H1 (cell line): ENCODE results near the gene DHRS4. TPM values are rescaled to one million over a fixed set of nuclear protein-coding genes. Genes with fewer than 3 reads are reported as not detected.
"Not testable (repeated sequence)": the region's sequence is repeated elsewhere in the genome, so short reads cannot be mapped to it uniquely, and the experiment has no call there.

ENCODE experiments used
- CTCF ChIA-PET: fragments of 300-600 bp; sonication (Branson Sonifier 250); formaldehyde crosslinking; loops from one replicate; lab custom pipeline; 2021; ENCODE audit not compliant: partially characterized antibody; lab: Charles Lee
- POLR2A ChIA-PET: fragments of 300-600 bp; sonication (Branson Sonifier 250); formaldehyde crosslinking; loops from one replicate; lab custom pipeline; 2021; ENCODE audit warnings: inconsistent platforms; ENCODE audit not compliant: partially characterized antibody; lab: Charles Lee
- DNase-seq, 2 experiments: peaks; one replicate each; pipeline versions ENCODE4 v3.0.0 to v3.0.0-alpha.2; 2010 to 2022; ENCODE audit warnings: low spot score in 2 of 2, low read depth in 1 of 2, mixed read lengths in 1 of 2
- FAIRE-seq: peaks from 2 replicates; lab custom pipeline; 2011; peaks lifted over from hg19 to GRCh38; lab: Jason Lieb, UNC
- H2AFZ ChIP-seq: 2 replicates; pipeline ENCODE4 v1.8.1; 2012; ENCODE audit warnings: low read length, inconsistent platforms
- H2AK5ac ChIP-seq: 2 replicates; pipeline ENCODE4 v1.6.1; 2013; ENCODE audit warnings: low read depth, low read length
- H2BK120ac ChIP-seq: replicated peaks from 2 replicates; pipeline ENCODE3; 2013; ENCODE audit warnings: low read depth, low read length, inconsistent platforms
- H2BK12ac ChIP-seq: 2 replicates; pipeline ENCODE4 v1.6.1; 2013; ENCODE audit warnings: low read depth, low read length
- H2BK15ac ChIP-seq: 2 replicates; pipeline ENCODE4 v1.6.1; 2013; ENCODE audit warnings: low read length
- H2BK20ac ChIP-seq: 2 replicates; pipeline ENCODE4 v1.6.1; 2013; ENCODE audit warnings: low read length
- H2BK5ac ChIP-seq: 2 replicates; pipeline ENCODE4 v1.6.1; 2013; ENCODE audit warnings: low read depth, low read length
- H3K14ac ChIP-seq: 2 replicates; pipeline ENCODE4 v1.6.1; 2013; ENCODE audit warnings: inconsistent platforms; ENCODE audit not compliant: insufficient read length
- H3K18ac ChIP-seq: 2 replicates; pipeline ENCODE4 v1.6.1; 2013; ENCODE audit warnings: low read length; ENCODE audit errors: extremely low read depth
- H3K23ac ChIP-seq: 2 replicates; pipeline ENCODE4 v1.6.1; 2013; ENCODE audit warnings: inconsistent platforms; ENCODE audit not compliant: insufficient read length
- H3K23me2 ChIP-seq: 2 replicates; pipeline ENCODE4 v1.6.1; 2013; ENCODE audit warnings: low read depth, low read length
- H3K27ac ChIP-seq: 2 replicates; pipeline ENCODE4 v1.6.1; 2011; ENCODE audit warnings: low read depth, low read length, inconsistent platforms
- H3K27me3 ChIP-seq, 4 experiments: replicated peaks in 1 of 4; 1 replicate in 1 of 4; 2 replicates in 3 of 4; pipeline versions ENCODE4 v1.6.1 to v1.8.1; 2011 to 2013; ENCODE audit warnings: low read length in 3 of 4, mild to moderate bottlenecking in 3 of 4, inconsistent platforms in 2 of 4, mixed read lengths in 2 of 4, moderate library complexity in 1 of 4; ENCODE audit not compliant: control insufficient read depth in 3 of 4, insufficient read depth in 3 of 4; ENCODE audit errors: extremely low read depth in 1 of 4
- H3K36me3 ChIP-seq, 4 experiments: 2 replicates each; pipeline versions ENCODE4 v1.6.1 to v1.8.1; 2011 to 2013; ENCODE audit warnings: mild to moderate bottlenecking in 4 of 4, low read length in 3 of 4, moderate library complexity in 2 of 4, control low read depth in 1 of 4, inconsistent platforms in 1 of 4; ENCODE audit not compliant: insufficient read depth in 4 of 4, control insufficient read depth in 2 of 4
- H3K4ac ChIP-seq: replicated peaks from 2 replicates; pipeline ENCODE3; 2013; ENCODE audit warnings: low read length, low read depth, mixed read lengths, inconsistent platforms; ENCODE audit not compliant: insufficient read length
- H3K4me1 ChIP-seq, 4 experiments: replicated peaks in 1 of 4; 1 replicate in 1 of 4; 2 replicates in 3 of 4; pipeline versions ENCODE4 v1.6.1 to v1.8.1; 2011 to 2013; ENCODE audit warnings: low read length in 3 of 4, inconsistent platforms in 2 of 4, mixed read lengths in 1 of 4; ENCODE audit not compliant: insufficient read depth in 4 of 4, control insufficient read depth in 3 of 4
- H3K4me2 ChIP-seq, 2 experiments: 2 replicates each; pipeline versions ENCODE4 v1.6.1 to v1.8.1; 2011 to 2013; ENCODE audit warnings: low read depth in 2 of 2, low read length in 2 of 2, control low read depth in 1 of 2, inconsistent platforms in 1 of 2, mild to moderate bottlenecking in 1 of 2; ENCODE audit not compliant: insufficient read depth in 1 of 2
- H3K4me3 ChIP-seq, 4 experiments: fragments of 200-600, 300-600 bp in 1 of 4; sonication (generic), shearing (Covaris generic), sonication (Bioruptor Twin) in 1 of 4; 2 replicates each; pipeline versions ENCODE4 v1.5.1 to v1.8.1; 2011 to 2016; ENCODE audit warnings: low read length in 4 of 4, low read depth in 3 of 4, control low read depth in 2 of 4, inconsistent platforms in 2 of 4, mild to moderate bottlenecking in 2 of 4, mixed read lengths in 1 of 4, moderate library complexity in 1 of 4; ENCODE audit not compliant: insufficient read depth in 2 of 4; ENCODE audit errors: extremely low read depth in 1 of 4
- H3K56ac ChIP-seq: replicated peaks from 2 replicates; pipeline ENCODE3; 2013; ENCODE audit warnings: low read depth, mild to moderate bottlenecking, mixed read lengths, low read length, inconsistent platforms; ENCODE audit not compliant: insufficient read length
- H3K79me1 ChIP-seq: 2 replicates; pipeline ENCODE4 v1.6.1; 2013; ENCODE audit warnings: low read depth, low read length, control low read depth
- H3K79me2 ChIP-seq, 2 experiments: 2 replicates each; pipeline versions ENCODE4 v1.6.1 to v1.8.1; 2012 to 2013; ENCODE audit warnings: low read length in 2 of 2, mild to moderate bottlenecking in 2 of 2, inconsistent platforms in 1 of 2; ENCODE audit not compliant: insufficient read depth in 2 of 2, control insufficient read depth in 1 of 2
- H3K9ac ChIP-seq, 4 experiments: replicated peaks in 1 of 4; 1 replicate in 1 of 4; 2 replicates in 3 of 4; pipeline versions ENCODE4 v1.6.1 to v1.8.1; 2011 to 2013; ENCODE audit warnings: low read depth in 3 of 4, low read length in 3 of 4, control low read depth in 2 of 4, mild to moderate bottlenecking in 2 of 4, moderate library complexity in 2 of 4, inconsistent platforms in 1 of 4; ENCODE audit errors: extremely low read depth in 1 of 4
- H3K9me3 ChIP-seq, 2 experiments: 2 replicates each; pipeline versions ENCODE4 v1.6.1 to v1.8.1; 2012 to 2013; ENCODE audit warnings: mild to moderate bottlenecking in 2 of 2, moderate library complexity in 2 of 2, control low read depth in 1 of 2, inconsistent platforms in 1 of 2, low read depth in 1 of 2, low read length in 1 of 2, mixed read lengths in 1 of 2; ENCODE audit not compliant: insufficient read depth in 2 of 2
- H4K20me1 ChIP-seq, 2 experiments: replicated peaks in 1 of 2; 2 replicates each; pipeline versions ENCODE3 to v1.8.1; 2011 to 2013; ENCODE audit warnings: inconsistent platforms in 2 of 2, low read length in 2 of 2, mild to moderate bottlenecking in 1 of 2; ENCODE audit not compliant: insufficient read depth in 2 of 2, control insufficient read depth in 1 of 2
- H4K5ac ChIP-seq: 2 replicates; pipeline ENCODE4 v1.6.1; 2013; ENCODE audit warnings: low read length, low read depth, mixed read lengths, inconsistent platforms; ENCODE audit not compliant: insufficient read length
- H4K8ac ChIP-seq: 2 replicates; pipeline ENCODE4 v1.8.0; 2013; ENCODE audit warnings: mild to moderate bottlenecking, moderate library complexity, low read length, inconsistent platforms; ENCODE audit not compliant: insufficient read depth; ENCODE audit errors: extremely low read depth
- H4K91ac ChIP-seq: replicated peaks from 2 replicates; pipeline ENCODE3; 2013; ENCODE audit warnings: low read length, mixed read lengths, inconsistent platforms; ENCODE audit not compliant: insufficient read length
- WGBS, 2 experiments: shearing (Covaris generic) in 1 of 2; methylation state at CpG; one replicate each; pipeline versions ENCODE4 v1.1.6 to v1.1.7; 2013 to 2015; ENCODE audit warnings: low lambda C conversion rate in 2 of 2, mixed read lengths in 2 of 2, inconsistent platforms in 1 of 2, low coverage in 1 of 2, missing lambda C conversion rate in 1 of 2; ENCODE audit not compliant: insufficient replicate concordance in 2 of 2, insufficient coverage in 1 of 2, insufficient read length in 1 of 2; ENCODE audit errors: extremely low coverage in 1 of 2, missing lambda C conversion rate in 1 of 2; 5-methylcytosine and 5-hydroxymethylcytosine counted together
- polyA plus RNA-seq, 7 experiments: library from polyadenylated mRNA; depleted of rRNA in 3 of 7; stranded (reverse) in 5 of 7; unstranded in 2 of 7; fragments of >200 nt in 5 of 7; fragments of 200-250 nt in 2 of 7; gene quantifications; 1 replicate in 5 of 7; 2 replicates in 1 of 7; 4 replicates in 1 of 7; pipeline versions ENCODE4 v1.2.1 to v1.2.3, GENCODE V29; 2011 to 2013; ENCODE audit warnings: missing spikeins in 2 of 7, mixed read lengths in 2 of 7
- total RNA-seq: library from RNA; stranded (reverse); fragmentation: NEBNext Ultra II Directional; extraction: Animal tissue kit (Norgen Biotek cat#: 25700); gene quantifications from 2 replicates; pipeline ENCODE4 v1.2.1, GENCODE V29; 2021

Gene DHRS4
- total and polyA plus RNA-seq, 2 of the 8 experiments (the other 6 are each of a cell fraction or from before 2014, with no cell fraction given), result 11.7 to 16.2 TPM

GRCh38 chr14:24015745-24016144 is 62.2 kb downstream of the DHRS4 start:
- H3K27me3 ChIP-seq, POLR2A ChIA-PET, H2AFZ ChIP-seq, H3K56ac ChIP-seq, H4K8ac ChIP-seq, H2BK120ac ChIP-seq, H3K9me3 ChIP-seq, H2BK5ac ChIP-seq, H3K23ac ChIP-seq, H3K14ac ChIP-seq, H2BK12ac ChIP-seq, H3K27ac ChIP-seq, H4K20me1 ChIP-seq, H3K4me1 ChIP-seq, H3K4me3 ChIP-seq, H4K5ac ChIP-seq, H3K79me2 ChIP-seq, H3K79me1 ChIP-seq, H3K23me2 ChIP-seq, H4K91ac ChIP-seq, H2BK20ac ChIP-seq, H3K9ac ChIP-seq, H3K4me2 ChIP-seq, FAIRE-seq, H3K18ac ChIP-seq, H2AK5ac ChIP-seq, H2BK15ac ChIP-seq, H3K36me3 ChIP-seq, H3K4ac ChIP-seq, DNase-seq: not testable (repeated sequence)
- WGBS, 2 experiments, result 90% methylated on average over 6 of the region's 6 CpGs; no CpG with 5 or more reads in 1 of the 2 experiments
- CTCF ChIA-PET, result interaction anchor here (0.7 to 1.6 kb wide), 5 partner anchors 18 to 43 kb away, joined by 3 to 9 read pairs (median 4); no protein-coding TSS in a partner anchor

Other genes with a start within 250 kb of the DHRS4 start
- 15.2 and 15.4 TPM in 2 replicates for gene DHRS4L2, start 35.2 kb downstream of the DHRS4 start, total RNA-seq
- 12.3 and 14.2 TPM in 2 replicates for gene DHRS4L2, start 35.2 kb downstream of the DHRS4 start, polyA plus RNA-seq (2011; rRNA removed)
- gene CARMIL3, start 98.2 kb downstream of the DHRS4 start, total RNA-seq, result 8.5 and 9.0 TPM in 2 replicates
- gene CARMIL3, start 98.2 kb downstream of the DHRS4 start, polyA plus RNA-seq (2011; rRNA removed), result 6.0 and 7.8 TPM in 2 replicates
- gene CPNE6, start 117.8 kb downstream of the DHRS4 start, total RNA-seq, result not detected in 2 replicates
- 0.02 and 0.05 TPM in 2 replicates for gene CPNE6, start 117.8 kb downstream of the DHRS4 start, polyA plus RNA-seq (2011; rRNA removed)
- 79.3 and 81.9 TPM in 2 replicates for gene PCK2, start 140.5 kb downstream of the DHRS4 start, total RNA-seq
- 115 and 221 TPM in 2 replicates for gene PCK2, start 140.5 kb downstream of the DHRS4 start, polyA plus RNA-seq (2011; rRNA removed)
- gene DCAF11, start 161.0 kb downstream of the DHRS4 start, total RNA-seq, result 63.6 and 67.2 TPM in 2 replicates
- 60.4 and 74.6 TPM in 2 replicates for gene DCAF11, start 161.0 kb downstream of the DHRS4 start, polyA plus RNA-seq (2011; rRNA removed)
- 1.1 TPM in 2 replicates for gene NRL, start 161.2 kb downstream of the DHRS4 start, total RNA-seq
- gene NRL, start 161.2 kb downstream of the DHRS4 start, polyA plus RNA-seq (2011; rRNA removed), result 2.1 and 2.2 TPM in 2 replicates
- gene FITM1, start 176.9 kb downstream of the DHRS4 start, total RNA-seq, result 0.33 and 0.76 TPM in 2 replicates
- gene FITM1, start 176.9 kb downstream of the DHRS4 start, polyA plus RNA-seq (2011; rRNA removed), result 0.53 and 0.80 TPM in 2 replicates
- 85.9 and 91.7 TPM in 2 replicates for gene PSME1, start 182.4 kb downstream of the DHRS4 start, total RNA-seq
- 57.4 and 74.9 TPM in 2 replicates for gene PSME1, start 182.4 kb downstream of the DHRS4 start, polyA plus RNA-seq (2011; rRNA removed)
- 36.9 and 38.4 TPM in 2 replicates for gene EMC9, start 187.8 kb downstream of the DHRS4 start, total RNA-seq
- 47.2 and 60.1 TPM in 2 replicates for gene EMC9, start 187.8 kb downstream of the DHRS4 start, polyA plus RNA-seq (2011; rRNA removed)
- gene PSME2, start 192.8 kb downstream of the DHRS4 start, total RNA-seq, result 111 and 118 TPM in 2 replicates
- gene PSME2, start 192.8 kb downstream of the DHRS4 start, polyA plus RNA-seq (2011; rRNA removed), result 71.8 and 76.8 TPM in 2 replicates
- gene RNF31, start 193.7 kb downstream of the DHRS4 start, total RNA-seq, result 57.8 and 72.0 TPM in 2 replicates
- gene RNF31, start 193.7 kb downstream of the DHRS4 start, polyA plus RNA-seq (2011; rRNA removed), result 17.5 and 40.6 TPM in 2 replicates
- gene IRF9, start 207.5 kb downstream of the DHRS4 start, total RNA-seq, result 11.1 and 11.4 TPM in 2 replicates
- gene IRF9, start 207.5 kb downstream of the DHRS4 start, polyA plus RNA-seq (2011; rRNA removed), result 13.2 and 13.3 TPM in 2 replicates
- gene REC8, start 218.3 kb downstream of the DHRS4 start, total RNA-seq, result 25.8 and 28.5 TPM in 2 replicates
- 9.8 and 19.1 TPM in 2 replicates for gene REC8, start 218.3 kb downstream of the DHRS4 start, polyA plus RNA-seq (2011; rRNA removed)
- gene IPO4, start 235.0 kb downstream of the DHRS4 start, total RNA-seq, result 108 and 109 TPM in 2 replicates
- gene IPO4, start 235.0 kb downstream of the DHRS4 start, polyA plus RNA-seq (2011; rRNA removed), result 55.5 and 80.6 TPM in 2 replicates
- gene TM9SF1, start 241.7 kb downstream of the DHRS4 start, total RNA-seq, result 22.2 and 25.3 TPM in 2 replicates
- gene TM9SF1, start 241.7 kb downstream of the DHRS4 start, polyA plus RNA-seq (2011; rRNA removed), result 24.6 and 29.2 TPM in 2 replicates